ENCODE data around the gene EYA4.

EYA4 gene, protein sequence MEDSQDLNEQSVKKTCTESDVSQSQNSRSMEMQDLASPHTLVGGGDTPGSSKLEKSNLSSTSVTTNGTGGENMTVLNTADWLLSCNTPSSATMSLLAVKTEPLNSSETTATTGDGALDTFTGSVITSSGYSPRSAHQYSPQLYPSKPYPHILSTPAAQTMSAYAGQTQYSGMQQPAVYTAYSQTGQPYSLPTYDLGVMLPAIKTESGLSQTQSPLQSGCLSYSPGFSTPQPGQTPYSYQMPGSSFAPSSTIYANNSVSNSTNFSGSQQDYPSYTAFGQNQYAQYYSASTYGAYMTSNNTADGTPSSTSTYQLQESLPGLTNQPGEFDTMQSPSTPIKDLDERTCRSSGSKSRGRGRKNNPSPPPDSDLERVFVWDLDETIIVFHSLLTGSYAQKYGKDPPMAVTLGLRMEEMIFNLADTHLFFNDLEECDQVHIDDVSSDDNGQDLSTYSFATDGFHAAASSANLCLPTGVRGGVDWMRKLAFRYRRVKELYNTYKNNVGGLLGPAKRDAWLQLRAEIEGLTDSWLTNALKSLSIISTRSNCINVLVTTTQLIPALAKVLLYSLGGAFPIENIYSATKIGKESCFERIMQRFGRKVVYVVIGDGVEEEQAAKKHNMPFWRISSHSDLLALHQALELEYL

DNA sequence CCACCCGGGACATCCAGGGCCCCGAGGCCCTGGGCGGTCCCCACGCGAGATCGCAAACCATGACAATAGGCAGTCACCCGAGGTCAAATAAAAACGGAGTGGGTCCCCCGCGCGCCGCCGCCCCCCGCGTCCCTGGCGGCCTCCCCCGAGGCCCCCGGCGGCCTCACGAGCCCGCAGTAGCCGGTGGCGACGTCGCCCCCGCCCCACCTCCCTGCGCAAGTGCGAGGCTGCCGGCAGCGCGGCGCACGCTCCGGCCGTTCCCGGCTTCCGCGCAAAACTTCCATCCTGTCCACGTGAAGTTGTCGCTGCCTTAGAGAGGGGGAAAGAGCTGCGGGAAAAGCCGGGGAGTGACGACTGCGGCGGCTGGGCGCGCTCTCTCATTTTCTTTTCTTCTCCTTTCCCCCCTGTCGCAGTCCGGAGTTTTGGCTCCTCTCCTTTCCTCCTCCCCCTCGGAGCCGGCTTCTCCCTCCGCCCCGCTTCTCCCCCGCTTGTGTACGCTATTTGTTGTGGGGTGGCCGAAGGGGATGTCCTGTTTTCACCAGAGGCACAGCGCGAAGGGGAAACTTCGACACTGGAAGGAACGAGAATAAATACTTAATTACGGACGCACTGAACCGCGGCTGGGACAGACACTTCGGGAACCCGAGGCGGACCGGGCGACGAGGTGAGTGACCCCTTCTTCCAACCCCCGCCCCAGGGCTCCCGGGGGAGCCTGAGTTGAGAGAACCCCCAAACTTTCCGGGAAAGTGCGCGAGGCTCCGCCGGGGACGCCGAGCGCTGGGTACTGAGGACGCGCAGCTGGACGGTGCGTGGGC is at the start of gene EYA4:
Gene EYA4 (plus strand): TSS at position 272 of the 815 bp plus-strand sequence. CDS start 33,424 bp downstream, outside the sequence.
- DNase-seq (ENCODE audit: low read depth in 2 of 2), result no peak

GRCh38 chr6:133193396-133193795 is 47.8 kb upstream of the EYA4 start:
- DNase-seq (ENCODE audit: low read depth in 2 of 2), result no peak

DNA sequence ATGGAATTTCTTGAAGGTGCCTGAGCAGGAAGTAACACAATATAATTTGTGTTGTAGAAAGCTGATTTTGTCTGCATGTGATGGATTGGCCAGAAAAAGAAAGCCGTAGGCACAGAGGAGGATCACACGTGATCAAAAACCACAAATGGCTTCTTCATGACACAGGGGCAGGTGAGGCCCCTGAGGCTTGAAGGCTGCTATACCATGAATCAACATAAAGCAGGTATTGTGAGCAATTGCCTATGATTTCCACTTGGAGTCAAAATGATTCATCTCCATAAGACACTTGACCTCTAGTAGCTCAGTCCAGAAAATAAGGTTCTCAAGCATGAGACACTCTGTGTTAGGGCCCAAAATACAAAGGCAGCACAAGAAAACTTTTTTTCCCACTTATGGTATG is 42.4 kb upstream of the EYA4 start:
- no peak for DNase-seq (ENCODE audit: low read depth in 2 of 2)

- DNase-seq (ENCODE audit: low read depth in 2 of 2), result no peak
Observed at GRCh38 chr6:133201231-133201630, 39.9 kb upstream of the EYA4 start.

DNA sequence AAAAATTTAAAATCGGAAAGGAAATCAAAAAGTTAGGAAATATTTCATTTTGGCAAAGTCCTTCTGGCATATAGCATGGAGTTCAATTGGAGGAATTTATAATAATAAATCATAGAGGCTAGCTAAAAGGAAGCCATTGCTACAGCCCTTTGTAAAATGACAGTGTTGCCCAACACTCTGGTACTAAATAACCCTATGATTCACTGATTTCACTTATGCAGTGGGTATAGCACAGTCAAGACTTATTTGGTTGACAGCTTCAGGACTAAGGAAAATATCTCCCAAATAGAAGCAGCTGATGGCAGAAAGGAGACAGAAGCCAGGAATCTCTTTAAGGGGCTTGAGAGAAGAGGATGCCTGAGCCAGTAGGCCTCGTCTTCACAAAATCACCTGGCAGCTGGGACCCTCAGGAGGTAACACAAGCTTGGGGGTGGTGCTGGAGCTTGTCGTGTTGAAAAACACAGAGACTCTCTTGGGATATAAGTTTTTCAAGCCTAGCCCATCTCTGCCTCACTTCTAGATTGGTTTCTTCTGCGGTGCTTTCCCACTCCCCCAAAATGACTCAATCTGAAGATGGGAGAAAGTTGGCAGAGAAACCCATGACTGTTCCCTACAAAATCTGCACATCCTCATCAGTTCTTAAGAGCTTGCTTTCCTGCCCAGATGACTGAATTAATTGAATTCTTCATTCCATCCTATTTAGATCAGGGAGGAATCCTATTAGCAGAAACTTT is 38.4 kb upstream of the EYA4 start:
- DNase-seq (ENCODE audit: low read depth in 2 of 2), result no peak

DNA sequence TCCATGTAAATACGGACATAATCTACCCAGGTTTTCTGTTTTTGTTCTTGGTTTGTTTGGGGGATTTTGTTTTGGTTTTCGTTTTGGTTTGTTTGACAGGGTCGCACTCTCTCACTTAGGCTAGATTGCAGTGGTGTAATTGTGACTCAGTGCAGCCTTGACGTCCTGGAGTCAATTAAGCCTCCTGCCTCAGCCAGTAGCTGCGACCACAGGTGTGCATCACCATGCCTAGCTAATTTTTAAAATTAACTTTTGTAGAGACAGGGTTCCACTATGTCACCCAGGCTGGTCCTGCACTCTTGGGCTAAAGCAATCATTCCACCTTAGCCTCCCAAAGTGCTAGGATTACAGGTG is 37.8 kb upstream of the EYA4 start:
- no peak for DNase-seq (ENCODE audit: low read depth in 2 of 2)

DNA sequence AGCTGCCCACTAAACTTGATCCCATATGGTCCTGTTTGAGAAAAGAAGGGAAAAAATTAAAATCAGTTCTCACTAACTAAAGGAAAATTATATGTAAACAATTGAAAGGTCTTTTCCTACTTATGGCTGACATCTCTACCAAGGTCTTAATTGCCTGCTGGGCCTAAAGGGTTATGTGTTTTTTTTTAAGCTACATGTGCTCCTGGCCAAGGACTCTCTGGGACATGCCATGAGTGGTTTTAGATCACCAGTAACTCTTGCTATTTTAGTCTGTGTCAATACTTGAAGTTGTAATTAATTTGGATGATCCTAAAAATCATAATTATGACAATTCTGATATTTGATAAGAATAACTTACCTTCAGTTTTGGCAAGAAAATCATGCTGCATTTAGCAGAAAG is 35.9 kb upstream of the EYA4 start:
- no peak for DNase-seq (ENCODE audit: low read depth in 2 of 2)

DNA sequence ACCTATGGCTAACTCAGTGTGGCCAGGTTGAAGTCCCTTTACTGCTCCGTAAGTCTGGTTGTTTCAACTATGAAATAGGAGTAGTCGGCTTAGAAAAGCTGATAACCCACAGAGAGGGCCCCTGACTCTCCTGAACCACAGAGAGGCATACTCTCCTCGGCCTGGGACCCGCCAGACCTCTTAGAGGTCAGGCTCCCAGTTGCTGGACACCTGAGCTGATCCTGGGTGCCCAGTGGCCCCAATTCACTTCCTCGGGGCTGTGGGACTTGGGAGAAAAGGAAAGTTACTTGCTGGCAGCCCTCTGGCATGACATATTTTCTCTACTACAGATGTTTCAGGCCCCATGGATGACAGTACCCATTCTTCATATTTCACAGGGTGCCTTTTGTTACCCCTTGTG is 34.2 kb upstream of the EYA4 start:
- no peak for DNase-seq (ENCODE audit: low read depth in 2 of 2)

DNA sequence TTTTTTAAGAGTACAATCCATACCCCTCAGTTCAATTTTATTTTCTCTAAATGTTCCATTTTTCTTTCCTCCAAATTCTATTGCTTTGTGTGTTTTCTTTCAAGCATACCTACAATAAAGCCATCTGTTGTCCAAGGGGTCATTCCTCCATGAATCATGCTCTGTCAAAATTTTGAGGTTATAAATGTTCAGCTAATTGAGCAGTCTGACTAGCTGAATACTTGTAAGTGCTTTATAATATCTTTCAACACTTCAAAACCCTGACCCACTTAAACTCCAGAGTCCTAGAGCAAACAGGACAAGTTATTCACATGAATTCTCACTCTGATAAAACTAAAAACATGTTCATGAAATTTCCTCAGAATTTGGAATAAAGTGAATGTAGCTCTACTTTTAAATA is 33.4 kb upstream of the EYA4 start:
- no peak for DNase-seq (ENCODE audit: low read depth in 2 of 2)

GRCh38 chr6:133208183-133208755 is 32.9 kb upstream of the EYA4 start:
- DNase-seq (ENCODE audit: low read depth in 2 of 2), result no peak

DNA sequence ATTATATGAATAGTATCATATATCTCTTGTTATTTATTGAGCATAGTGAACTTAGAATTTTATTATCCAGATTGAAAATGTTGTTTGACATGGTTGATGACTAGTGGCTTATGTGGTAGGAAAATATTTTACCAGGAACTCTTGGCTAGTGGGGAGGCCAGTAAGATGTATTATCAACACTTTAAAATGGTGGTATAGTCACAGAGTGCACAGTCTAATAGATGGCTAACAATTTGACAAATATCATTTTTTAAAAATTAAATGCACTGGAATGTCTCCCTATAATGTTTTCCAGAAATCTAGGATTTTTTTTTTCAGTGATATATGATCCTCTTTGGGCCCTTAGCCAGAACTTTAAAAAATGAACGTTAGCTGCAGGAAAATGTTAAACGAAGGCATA is 26.9 kb upstream of the EYA4 start:
- DNase-seq (ENCODE audit: low read depth in 2 of 2), result no peak

GRCh38 chr6:133218852-133219251 is 22.3 kb upstream of the EYA4 start:
- DNase-seq (ENCODE audit: low read depth in 2 of 2), result no peak

- DNase-seq (ENCODE audit: low read depth in 2 of 2), result no peak
Observed at GRCh38 chr6:133223452-133224029, 17.6 kb upstream of the EYA4 start.

GRCh38 chr6:133225560-133225959 is 15.6 kb upstream of the EYA4 start:
- no peak for DNase-seq (ENCODE audit: low read depth in 2 of 2)

DNA sequence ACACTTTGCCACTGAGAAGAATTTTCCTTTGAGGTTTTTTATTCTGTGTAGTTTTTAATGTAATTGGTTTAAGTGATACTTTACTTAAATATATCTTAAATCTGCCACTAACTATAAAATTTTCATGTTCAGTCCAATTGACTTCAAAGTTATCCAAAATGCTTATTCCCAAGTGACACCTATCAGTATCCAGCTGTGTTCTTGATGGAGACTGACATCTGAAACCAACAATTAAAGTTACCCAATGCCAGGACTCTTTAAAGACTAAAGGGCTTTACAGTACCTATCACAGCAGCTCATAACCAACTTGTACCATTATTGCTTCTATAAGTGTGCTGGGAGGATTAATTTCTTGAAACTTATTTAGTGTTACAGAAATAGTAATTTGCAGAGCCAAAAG is 13.8 kb upstream of the EYA4 start:
- DNase-seq (ENCODE audit: low read depth in 2 of 2), result no peak

GRCh38 chr6:133230052-133230451 is 11.1 kb upstream of the EYA4 start:
- DNase-seq (ENCODE audit: low read depth in 2 of 2), result no peak

DNA sequence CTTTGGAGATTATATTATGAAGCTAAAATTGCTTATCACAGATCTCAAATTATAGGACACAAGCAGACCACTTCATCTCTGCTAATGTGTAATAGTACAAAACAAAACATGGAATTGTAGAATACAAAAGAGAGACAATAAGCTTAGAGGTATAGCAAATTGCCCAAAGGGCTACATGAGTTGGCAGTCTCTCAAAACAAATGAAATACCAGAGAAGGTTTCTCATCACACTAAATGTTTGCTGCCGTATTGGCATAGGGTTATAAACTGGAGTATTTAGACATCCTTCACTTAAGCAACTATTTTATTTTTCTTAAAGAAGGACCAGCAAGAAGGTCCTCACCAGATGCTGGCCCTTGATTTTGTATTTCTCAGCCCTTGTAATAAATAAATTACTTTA is 5.9 kb upstream of the EYA4 start:
- DNase-seq (ENCODE audit: low read depth in 2 of 2), result no peak

GRCh38 chr6:133236932-133237331 is 4.2 kb upstream of the EYA4 start:
- DNase-seq (ENCODE audit: low read depth in 2 of 2), result no peak

GRCh38 chr6:133240511-133241085 is 559 bp upstream of the EYA4 start:
- no peak for DNase-seq (ENCODE audit: low read depth in 2 of 2)

DNA sequence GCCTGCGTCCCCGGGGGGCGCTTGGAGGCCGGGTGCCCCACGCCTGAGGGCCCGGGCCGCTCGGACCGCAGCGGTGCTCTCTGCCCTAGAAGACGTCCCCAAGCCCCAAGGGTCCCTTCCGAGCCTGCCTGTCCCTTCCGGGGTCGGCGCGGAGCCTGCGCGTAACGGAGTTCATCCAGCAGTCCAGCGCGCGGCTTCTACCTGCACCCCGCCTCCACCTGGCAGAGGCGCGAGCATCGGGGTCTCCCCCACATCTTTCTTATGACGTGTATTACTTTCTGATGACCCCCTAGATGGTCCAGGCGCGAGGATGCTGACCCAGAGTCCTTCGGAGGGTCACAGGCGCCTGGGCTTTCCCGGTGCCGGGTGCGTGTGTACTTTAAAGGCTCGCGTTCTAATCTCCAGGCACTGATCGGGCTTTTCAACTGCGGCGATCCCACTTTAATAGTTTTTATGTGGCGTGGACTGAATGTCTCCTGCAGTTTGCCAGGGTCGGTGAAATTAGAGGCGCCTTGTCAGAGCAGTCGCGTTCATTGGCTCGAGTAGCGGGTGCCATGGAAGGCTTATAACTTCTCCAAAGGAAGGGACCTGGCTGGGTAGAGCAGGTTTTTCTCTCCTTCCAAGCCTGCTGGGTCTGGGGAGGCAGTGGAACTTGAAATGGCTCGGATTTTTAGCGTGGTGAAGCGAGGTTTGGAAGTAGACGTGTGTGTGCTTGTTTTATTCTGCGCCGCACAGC is 912 bp downstream of the EYA4 start:
- no peak for DNase-seq (ENCODE audit: low read depth in 2 of 2)

Measured in stimulated activated CD8-positive, alpha-beta memory T cell treated with anti-CD3 and anti-CD28 coated beads, Interleukin-2, amount 100 ng/mL, for 1 hour (primary cell).